GM21515 (cell line): Measurements from ENCODE around the gene CIB2.
A peak's percentile ranks its signal among the peaks of the same experiment; 100 is the strongest.

Experiments used
- ATAC-seq: cut with Tn5 transposase; IDR thresholded peaks from one replicate; pipeline ENCODE4 v1.9.1; 2021; ENCODE audit not compliant: unreplicated experiment

The CIB2 gene

GRCh38 chr15:78149805-78150751 lies 18.8 kb upstream of the CIB2 start:
- peak; percentile 36 for ATAC-seq

DNA sequence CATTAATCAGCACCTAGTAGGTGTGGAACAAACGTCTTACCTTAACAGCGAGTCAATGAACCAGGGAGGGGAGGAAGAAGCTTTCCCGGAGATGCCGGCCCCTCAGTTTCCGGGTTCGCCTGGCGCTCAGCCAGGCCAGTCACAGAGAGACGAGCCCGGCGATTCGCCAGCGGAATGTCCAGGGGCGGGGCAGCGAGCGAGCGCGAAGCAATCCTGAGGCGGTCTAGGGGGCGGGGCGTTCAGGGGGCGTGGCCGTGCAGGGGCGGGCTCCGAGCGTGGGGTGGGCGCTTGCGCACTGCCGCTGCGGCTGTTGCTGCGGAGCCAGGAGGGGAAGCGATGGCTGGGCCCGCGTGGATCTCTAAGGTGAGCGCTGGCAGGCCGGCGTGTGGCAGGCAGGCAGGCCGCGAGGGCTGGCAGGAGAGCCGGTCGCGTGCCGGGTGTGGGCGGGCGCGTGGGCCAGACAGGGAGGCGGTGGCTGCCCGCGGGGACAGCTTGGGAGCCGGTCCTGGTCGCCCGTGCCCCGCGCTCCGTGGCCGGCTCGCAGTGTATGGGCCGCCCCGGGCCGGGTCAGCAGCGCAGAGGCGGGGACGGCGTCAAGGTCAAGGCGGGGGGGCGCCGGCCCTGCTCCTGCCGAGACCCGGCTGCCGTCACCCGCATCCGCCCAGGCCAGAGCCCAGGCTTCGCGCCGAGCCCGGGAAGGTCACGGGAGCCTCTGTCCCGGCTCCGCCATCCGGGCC lies 18.0 kb upstream of the CIB2 start, which contains the start of gene IDH3A:
IDH3A (plus strand) TSS at position 295 of the 737 bp plus-strand sequence; CDS start at position 337, 42 bp downstream.
- peak; percentile 77 for ATAC-seq

DNA sequence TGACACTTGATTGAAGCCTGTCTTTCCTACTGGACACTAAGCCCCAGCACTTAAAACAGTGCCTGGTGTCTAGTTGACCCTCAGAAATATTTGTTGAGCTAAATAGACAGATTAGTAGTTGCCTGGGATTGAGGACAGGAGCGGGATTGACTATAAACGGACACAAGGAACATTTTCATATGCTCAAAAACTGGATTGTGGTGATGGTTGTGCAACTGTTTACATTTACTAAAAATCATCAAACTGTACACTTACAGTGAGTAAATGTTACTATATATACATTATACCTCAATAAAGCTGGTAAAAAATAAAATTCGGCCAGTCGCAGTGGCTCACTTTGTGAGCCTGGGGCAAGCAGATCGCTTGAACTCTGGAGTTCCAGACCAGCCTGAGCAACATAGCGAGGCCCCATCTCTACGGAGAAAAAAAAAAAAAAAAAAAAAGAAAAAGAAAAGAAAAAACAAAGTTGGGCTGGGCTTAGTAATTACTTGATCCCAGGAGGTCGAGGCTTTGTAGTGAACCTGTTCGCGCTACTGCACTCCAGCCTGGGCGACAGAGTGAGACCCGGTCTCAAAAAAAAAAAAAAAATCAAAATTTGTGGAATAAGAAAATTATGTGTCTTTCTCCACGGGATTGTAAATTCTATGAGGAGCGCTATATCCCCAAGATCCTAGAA lies 17.3 kb upstream of the CIB2 start:
- peak; percentile 3 for ATAC-seq

GRCh38 chr15:78147566-78147965 lies 16.3 kb upstream of the CIB2 start:
- no peak for ATAC-seq

- ATAC-seq, result no peak
These were observed 15.3 kb upstream of the CIB2 start for GRCh38 chr15:78146425-78147154.

- no peak for ATAC-seq
These were observed 11.1 kb upstream of the CIB2 start for GRCh38 chr15:78142332-78142731.

GRCh38 chr15:78140292-78140691 lies 9.0 kb upstream of the CIB2 start:
- ATAC-seq, result no peak

- no peak for ATAC-seq
These were observed 8.3 kb upstream of the CIB2 start for GRCh38 chr15:78139578-78139977.

DNA sequence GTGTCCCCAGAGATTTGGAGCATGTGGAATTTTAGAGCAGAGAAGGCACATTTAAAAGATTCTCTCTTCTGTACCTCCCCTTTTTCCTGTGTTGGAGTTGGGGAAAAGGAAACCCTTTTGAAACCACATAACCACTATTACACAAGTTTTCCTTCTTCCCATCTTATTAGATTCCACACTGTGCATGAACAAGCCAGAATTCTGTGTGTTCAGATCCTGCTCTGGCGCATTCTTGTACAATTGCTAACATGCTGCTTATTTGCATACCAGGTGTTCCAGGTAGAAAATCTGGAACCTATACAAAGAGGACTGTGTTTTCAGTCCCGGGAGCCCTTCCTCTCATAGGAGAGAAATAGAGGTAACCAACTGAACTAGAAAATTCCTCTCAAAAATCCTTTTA lies 2.6 kb upstream of the CIB2 start:
- ATAC-seq, result no peak

DNA sequence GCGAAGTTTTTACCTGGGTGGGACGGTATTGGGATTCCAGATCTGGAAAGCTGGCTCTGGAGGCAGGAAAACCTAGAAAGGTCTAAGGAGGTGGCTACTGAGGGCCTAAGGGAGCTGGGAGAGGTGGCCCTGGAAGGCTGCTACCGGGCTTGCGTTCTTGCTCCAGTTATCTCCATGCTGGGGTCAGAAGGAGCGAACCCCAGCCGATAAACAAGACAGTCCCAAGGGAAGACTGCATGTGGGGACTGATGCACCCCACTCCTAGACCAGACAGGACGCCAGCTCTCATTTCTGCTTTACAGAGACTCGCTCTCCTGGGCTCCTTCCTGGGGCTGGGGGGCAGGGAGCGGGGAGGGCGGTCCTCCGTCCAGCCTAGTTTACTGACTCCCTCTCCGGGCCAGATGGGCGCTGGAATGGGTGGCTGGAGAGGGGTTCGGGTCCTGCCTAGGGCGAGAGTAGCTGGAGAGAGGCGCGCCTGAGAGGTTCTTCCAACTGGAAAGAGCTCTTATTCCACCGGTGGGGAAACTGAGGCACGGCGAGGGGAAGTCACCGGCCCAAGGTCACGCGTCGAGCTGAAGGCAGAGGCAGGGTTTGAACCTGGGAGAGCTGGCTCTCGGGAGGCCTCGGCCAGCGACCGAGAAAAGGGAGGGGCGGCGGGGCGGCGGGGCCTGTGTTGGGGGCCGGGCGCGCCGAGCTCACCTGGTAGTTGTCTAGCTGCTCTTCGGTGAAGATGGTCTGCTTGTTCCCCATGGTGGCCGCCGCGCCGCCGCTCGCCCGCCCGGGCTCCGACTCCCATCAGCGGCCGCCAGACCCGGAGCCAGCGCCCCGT lies 565 bp downstream of the CIB2 start:
- peak; percentile 38 for ATAC-seq

- ATAC-seq, result no peak
These were observed 1.4 kb downstream of the CIB2 start for GRCh38 chr15:78129751-78130287.

GRCh38 chr15:78129077-78129750 lies 2.0 kb downstream of the CIB2 start:
- ATAC-seq, result no peak

DNA sequence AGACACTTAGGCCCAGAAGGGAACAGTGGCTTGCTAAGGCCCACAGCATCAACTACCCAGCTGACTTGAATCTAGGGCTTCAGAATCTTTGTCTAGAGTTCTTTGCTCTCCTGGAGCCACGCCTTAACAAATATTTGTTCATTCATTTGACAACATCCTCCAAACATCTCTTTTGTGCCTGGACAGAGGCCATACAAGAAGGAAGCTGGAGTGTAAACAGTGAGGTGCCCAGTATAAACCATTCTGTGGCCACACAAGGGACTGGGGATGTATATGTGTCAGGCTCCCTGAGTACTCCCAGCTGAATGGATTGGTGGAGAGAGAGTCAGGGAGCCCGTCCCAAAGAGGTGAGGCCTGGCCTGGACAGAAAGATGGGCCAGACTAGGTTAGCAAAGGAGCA lies 3.4 kb downstream of the CIB2 start:
- no peak for ATAC-seq

GRCh38 chr15:78125267-78125666 lies 6.0 kb downstream of the CIB2 start:
- no peak for ATAC-seq

DNA sequence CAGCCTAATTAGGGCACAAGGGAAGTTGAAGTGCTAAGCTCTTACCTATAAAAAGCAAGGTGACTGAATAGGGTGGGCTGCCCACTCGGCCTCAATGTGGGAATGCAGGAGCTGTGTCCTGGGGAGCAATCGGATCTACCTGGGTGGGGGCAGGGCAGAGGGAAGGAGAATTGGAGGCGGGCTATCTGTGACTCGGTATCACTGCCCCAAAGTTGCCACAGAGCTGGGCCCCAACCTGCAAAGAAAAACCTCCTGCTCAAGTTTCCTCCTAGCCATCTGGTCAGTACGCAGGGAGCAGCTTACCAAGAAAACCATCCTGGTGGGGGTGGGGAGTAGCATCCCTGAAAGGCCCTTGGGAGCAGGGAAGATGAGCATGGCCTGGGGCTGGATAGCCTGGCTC lies 10.7 kb downstream of the CIB2 start:
- ATAC-seq, result no peak

GRCh38 chr15:78112551-78112950 lies 18.7 kb downstream of the CIB2 start:
- ATAC-seq, result no peak

GRCh38 chr15:78111788-78112187 lies 19.5 kb downstream of the CIB2 start:
- ATAC-seq, result no peak

- ATAC-seq, result no peak
These were observed 20.2 kb downstream of the CIB2 start for GRCh38 chr15:78110916-78111475.

GRCh38 chr15:78110096-78110495 lies 21.1 kb downstream of the CIB2 start:
- ATAC-seq, result no peak
